Measurements from ENCODE around the gene EPB41L4A.

EPB41L4A gene

GRCh38 chr5:112308608-112309007 is 110.5 kb downstream of the EPB41L4A start:
- DNase-seq (ENCODE audit: low read depth), result no peak

GRCh38 chr5:112306956-112307355 is 112.1 kb downstream of the EPB41L4A start:
- no peak for DNase-seq (ENCODE audit: low read depth)

GRCh38 chr5:112304743-112305142 is 114.3 kb downstream of the EPB41L4A start:
- DNase-seq (ENCODE audit: low read depth), result no peak

GRCh38 chr5:112303685-112304084 is 115.4 kb downstream of the EPB41L4A start:
- no peak for DNase-seq (ENCODE audit: low read depth)

- DNase-seq (ENCODE audit: low read depth), result no peak
Measured at GRCh38 chr5:112294126-112294525, 125.0 kb downstream of the EPB41L4A start.

GRCh38 chr5:112293587-112293986 is 125.5 kb downstream of the EPB41L4A start:
- no peak for DNase-seq (ENCODE audit: low read depth)

GRCh38 chr5:112290691-112291090 is 128.4 kb downstream of the EPB41L4A start:
- DNase-seq (ENCODE audit: low read depth), result no peak

- DNase-seq (ENCODE audit: low read depth), result no peak
Measured at GRCh38 chr5:112289465-112289864, 129.6 kb downstream of the EPB41L4A start.

GRCh38 chr5:112283943-112284929 is 134.8 kb downstream of the EPB41L4A start:
- DNase-seq (ENCODE audit: low read depth), result no peak

GRCh38 chr5:112283034-112283582 is 136.0 kb downstream of the EPB41L4A start:
- no peak for DNase-seq (ENCODE audit: low read depth)

- no peak for DNase-seq (ENCODE audit: low read depth)
Measured at GRCh38 chr5:112279082-112279481, 140.0 kb downstream of the EPB41L4A start.

- no peak for DNase-seq (ENCODE audit: low read depth)
Measured at GRCh38 chr5:112276991-112277390, 142.1 kb downstream of the EPB41L4A start.

- DNase-seq (ENCODE audit: low read depth), result no peak
Measured at GRCh38 chr5:112275671-112276070, 143.4 kb downstream of the EPB41L4A start.

GRCh38 chr5:112270299-112271293 is 148.5 kb downstream of the EPB41L4A start:
- DNase-seq (ENCODE audit: low read depth), result no peak

GRCh38 chr5:112267231-112267630 is 151.8 kb downstream of the EPB41L4A start:
- no peak for DNase-seq (ENCODE audit: low read depth)

GRCh38 chr5:112264666-112265065 is 154.4 kb downstream of the EPB41L4A start:
- no peak for DNase-seq (ENCODE audit: low read depth)

GRCh38 chr5:112264151-112264550 is 154.9 kb downstream of the EPB41L4A start:
- DNase-seq (ENCODE audit: low read depth), result no peak

GRCh38 chr5:112263469-112263868 is 155.6 kb downstream of the EPB41L4A start:
- no peak for DNase-seq (ENCODE audit: low read depth)

- DNase-seq (ENCODE audit: low read depth), result no peak
Measured at GRCh38 chr5:112258571-112258970, 160.5 kb downstream of the EPB41L4A start.

- DNase-seq (ENCODE audit: low read depth), result no peak
Measured at GRCh38 chr5:112257976-112258375, 161.1 kb downstream of the EPB41L4A start.

GRCh38 chr5:112257005-112257404 is 162.1 kb downstream of the EPB41L4A start:
- DNase-seq (ENCODE audit: low read depth), result no peak

GRCh38 chr5:112254303-112254702 is 164.8 kb downstream of the EPB41L4A start:
- DNase-seq (ENCODE audit: low read depth), result no peak
